NB4 (cell line): ENCODE data around the gene TRH.

Experiments
- DNase-seq: peaks from one replicate; pipeline ENCODE4 v3.0.0; 2010; ENCODE audit warnings: low read depth
- H3K4me3 ChIP-seq: one replicate; pipeline ENCODE4 v1.5.1; 2011; ENCODE audit warnings: mild to moderate bottlenecking, low read depth, low read length, moderate library complexity
- MYC ChIP-seq: IDR thresholded peaks from 2 replicates; pipeline ENCODE4 v1.6.1; 2011; ENCODE audit warnings: low read depth, low read length
- POLR2A ChIP-seq: IDR thresholded peaks from 2 replicates; pipeline ENCODE4 v1.6.1; 2011; ENCODE audit warnings: mild to moderate bottlenecking; ENCODE audit not compliant: insufficient read length; ENCODE audit errors: extremely low read depth
- TF ChIP-seq, protein P1 (sequence below): IDR thresholded peaks from one replicate; pipeline ENCODE4 v1.5.1; 2012; ENCODE audit warnings: low read depth, low read length
- TF ChIP-seq, protein P2 (sequence below): IDR thresholded peaks from 2 replicates; pipeline ENCODE4 v1.6.1; 2011; ENCODE audit warnings: low read depth, low read length

Gene TRH

DNA sequence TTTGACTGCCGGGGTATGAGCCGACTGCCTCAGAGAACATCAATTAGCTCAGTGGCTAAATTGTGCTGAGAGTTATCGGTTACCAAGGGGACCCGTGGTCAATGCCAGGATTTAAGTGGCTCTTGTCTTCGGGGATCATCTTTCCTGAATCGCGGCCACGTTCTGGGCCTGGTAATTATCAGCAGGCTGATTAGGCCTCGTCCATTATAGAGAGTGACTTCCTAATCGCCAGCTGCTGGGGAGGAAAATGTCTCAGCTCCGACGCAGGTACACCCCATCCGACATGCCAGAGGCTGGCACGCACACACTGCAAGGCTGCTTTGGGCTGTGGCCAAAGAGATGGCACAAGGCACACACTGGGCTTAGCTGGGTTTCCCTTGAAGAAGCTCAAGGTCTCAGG is 10.6 kb downstream of the TRH start:
- no peak for DNase-seq
- TF ChIP-seq, protein P1, sequence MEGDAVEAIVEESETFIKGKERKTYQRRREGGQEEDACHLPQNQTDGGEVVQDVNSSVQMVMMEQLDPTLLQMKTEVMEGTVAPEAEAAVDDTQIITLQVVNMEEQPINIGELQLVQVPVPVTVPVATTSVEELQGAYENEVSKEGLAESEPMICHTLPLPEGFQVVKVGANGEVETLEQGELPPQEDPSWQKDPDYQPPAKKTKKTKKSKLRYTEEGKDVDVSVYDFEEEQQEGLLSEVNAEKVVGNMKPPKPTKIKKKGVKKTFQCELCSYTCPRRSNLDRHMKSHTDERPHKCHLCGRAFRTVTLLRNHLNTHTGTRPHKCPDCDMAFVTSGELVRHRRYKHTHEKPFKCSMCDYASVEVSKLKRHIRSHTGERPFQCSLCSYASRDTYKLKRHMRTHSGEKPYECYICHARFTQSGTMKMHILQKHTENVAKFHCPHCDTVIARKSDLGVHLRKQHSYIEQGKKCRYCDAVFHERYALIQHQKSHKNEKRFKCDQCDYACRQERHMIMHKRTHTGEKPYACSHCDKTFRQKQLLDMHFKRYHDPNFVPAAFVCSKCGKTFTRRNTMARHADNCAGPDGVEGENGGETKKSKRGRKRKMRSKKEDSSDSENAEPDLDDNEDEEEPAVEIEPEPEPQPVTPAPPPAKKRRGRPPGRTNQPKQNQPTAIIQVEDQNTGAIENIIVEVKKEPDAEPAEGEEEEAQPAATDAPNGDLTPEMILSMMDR = no peak
- TF ChIP-seq POLR2A (no peak), MYC (no peak)
- TF ChIP-seq, protein P2, sequence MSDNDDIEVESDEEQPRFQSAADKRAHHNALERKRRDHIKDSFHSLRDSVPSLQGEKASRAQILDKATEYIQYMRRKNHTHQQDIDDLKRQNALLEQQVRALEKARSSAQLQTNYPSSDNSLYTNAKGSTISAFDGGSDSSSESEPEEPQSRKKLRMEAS = no peak
- no peak overlapping the region for H3K4me3 ChIP-seq

DNA sequence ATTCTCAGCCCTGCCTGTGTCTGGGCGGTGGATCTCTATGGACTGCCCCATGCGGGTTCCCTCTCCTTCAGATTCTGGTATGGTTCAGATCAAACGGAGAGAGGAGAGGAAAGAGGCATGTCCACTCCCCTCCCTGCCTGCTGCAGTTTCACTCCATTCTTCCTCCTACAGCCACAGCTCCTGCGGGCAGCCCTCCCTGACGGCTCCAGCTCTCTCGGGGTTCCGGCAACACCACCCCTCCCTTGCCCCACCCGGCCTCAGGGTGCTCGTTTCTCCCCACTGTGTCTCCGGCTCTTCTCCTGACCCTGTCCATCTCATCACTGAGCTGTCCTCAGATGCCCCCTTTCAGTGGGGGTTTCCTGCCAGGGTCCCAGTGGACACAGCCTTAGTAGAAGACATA is 13.9 kb downstream of the TRH start:
- DNase-seq = no peak
- TF ChIP-seq POLR2A (no peak), MYC (no peak)
- TF ChIP-seq, protein P2 = no peak
- TF ChIP-seq, protein P1 = no peak

DNA sequence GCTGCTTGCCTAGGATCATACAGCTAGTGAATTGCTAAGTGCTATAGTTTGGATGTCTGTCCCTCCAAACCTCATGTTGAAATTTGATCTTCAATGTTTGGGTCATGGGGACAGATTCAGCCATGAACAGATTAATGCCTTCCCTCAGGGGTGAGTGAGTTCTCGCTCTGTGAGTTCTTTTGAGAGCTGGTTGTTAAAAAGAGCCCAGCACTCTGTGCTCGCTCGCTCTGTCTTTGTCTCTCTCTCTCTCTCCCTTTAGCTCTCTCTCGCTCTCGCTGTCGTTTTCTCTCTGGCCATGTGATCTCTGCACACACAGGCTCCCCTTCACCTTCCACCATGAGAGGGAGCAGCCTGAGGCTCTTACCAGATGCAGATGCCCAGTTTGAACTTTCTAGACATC is 14.9 kb downstream of the TRH start:
- H3K4me3 ChIP-seq = no peak overlapping the region
- DNase-seq = no peak
- TF ChIP-seq POLR2A (no peak), MYC (no peak)
- TF ChIP-seq, protein P2 = no peak
- TF ChIP-seq, protein P1 = no peak

More for the DNA sequence above, 13.9 kb downstream of the TRH start:
- H3K4me3 ChIP-seq = no peak overlapping the region

DNA sequence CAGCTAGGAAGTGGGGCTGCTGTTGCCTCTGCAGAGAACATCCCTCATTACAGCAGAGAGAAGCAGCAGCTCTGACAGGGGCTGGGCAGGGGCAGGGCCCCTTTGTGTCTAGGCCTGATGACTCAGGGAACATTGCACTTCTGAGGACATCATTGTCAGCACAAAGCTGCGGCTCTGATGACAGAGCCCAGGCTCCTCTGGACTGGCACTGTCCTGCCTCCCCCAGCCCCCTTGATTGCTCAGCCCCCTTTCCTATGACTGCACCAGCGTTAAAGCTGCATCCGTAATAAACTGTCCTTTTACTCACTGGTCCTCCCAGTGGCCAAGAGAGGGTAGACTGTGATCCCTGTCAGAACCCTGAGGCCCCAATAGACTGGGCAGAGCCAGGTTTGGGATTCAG is 18.3 kb downstream of the TRH start:
- TF ChIP-seq, protein P2 = no peak
- TF ChIP-seq, protein P1 = peak; percentile 43

DNA sequence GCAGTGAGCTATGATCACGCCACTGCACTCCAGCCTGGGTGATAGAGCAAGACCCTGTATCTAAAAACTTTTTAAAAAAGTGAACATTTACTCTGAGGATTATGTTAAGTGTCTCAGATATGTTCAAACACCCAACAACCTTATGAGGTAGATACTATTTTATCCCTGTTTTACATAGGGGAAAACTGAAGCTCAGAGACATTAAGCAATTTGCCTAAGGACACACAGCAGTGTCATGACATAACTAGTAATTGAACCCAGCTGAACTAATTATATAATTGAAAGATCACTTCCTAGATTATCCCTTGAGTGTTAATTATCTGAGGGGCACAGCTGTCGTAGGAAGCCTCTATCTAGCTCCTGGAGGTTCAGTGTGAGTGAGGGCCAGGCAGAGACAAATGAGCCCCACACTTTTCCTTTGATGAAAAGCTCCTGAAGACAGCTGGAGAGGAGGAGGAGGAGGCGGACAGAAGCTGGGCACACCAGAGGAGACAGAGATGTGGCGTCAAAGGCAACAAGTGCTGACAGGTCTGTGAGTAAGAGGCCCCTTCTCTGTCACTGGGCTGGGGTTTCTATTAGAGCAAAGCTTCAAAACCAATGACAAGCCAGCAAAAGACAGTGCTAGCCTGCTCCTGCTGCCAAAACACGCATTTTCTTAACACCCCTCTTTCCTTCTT is 20.5 kb downstream of the TRH start:
- no peak for DNase-seq
- H3K4me3 ChIP-seq = no peak overlapping the region
- TF ChIP-seq, protein P2 = no peak
- TF ChIP-seq, protein P1 = no peak
- TF ChIP-seq POLR2A (no peak), MYC (no peak)

More for the DNA sequence above, 18.3 kb downstream of the TRH start:
- H3K4me3 ChIP-seq = no peak overlapping the region
- DNase-seq = peak; percentile 35
